Adrenal gland (tissue), 12 donors: ENCODE results near the gene ERBB2. TPM values are rescaled to one million over a fixed set of nuclear protein-coding genes. Genes with fewer than 3 reads are reported as not detected.
"Not testable (repeated sequence)": the region's sequence is repeated elsewhere in the genome, so short reads cannot be mapped to it uniquely, and the experiment has no call there.

Source experiments
- DNase-seq, 7 donors: peaks; one replicate each; pipeline ENCODE4 v3.0.0-alpha.2; 2019 to 2020
- H3K27ac ChIP-seq, 5 donors: fragments of 200-600 bp; sonication (generic) in 4 of 5; 1 replicate in 3 of 5; 2 replicates in 2 of 5; pipeline versions ENCODE4 v1.5.1 to v1.8.0; 2016 to 2020; ENCODE audit warnings: mild to moderate bottlenecking in 1 of 5
- H3K27me3 ChIP-seq: fragments of 200-600 bp; 2 replicates; pipeline ENCODE4 v1.8.0; 2021
- H3K36me3 ChIP-seq, 2 donors: fragments of 200-600 bp; replicated peaks in 1 of 2; 1 replicate in 1 of 2; 2 replicates in 1 of 2; pipeline versions ENCODE4 v1.5.1 to v1.8.0; 2018 to 2022
- H3K4me1 ChIP-seq, 2 donors: fragments of 200-600 bp; replicated peaks in 1 of 2; 1 replicate in 1 of 2; 2 replicates in 1 of 2; pipeline versions ENCODE4 v1.5.1 to v1.8.0; 2018 to 2021
- H3K4me3 ChIP-seq, 4 donors: fragments of 200-600 bp; sonication (generic) in 3 of 4; one replicate each; pipeline ENCODE4 v1.5.1; 2016 to 2018
- H3K9me3 ChIP-seq, 3 donors: fragments of 200-600 bp; sonication (generic) in 1 of 3; replicated peaks in 1 of 3; 1 replicate in 2 of 3; 2 replicates in 1 of 3; pipeline versions ENCODE4 v1.5.1 to v1.8.0; 2016 to 2021
- CTCF ChIP-seq, 6 experiments: fragments of 450-650 bp in 4 of 6; fragments of 200-600 bp in 2 of 6; sonication (generic) in 1 of 6; IDR thresholded peaks; 1 replicate in 5 of 6; 2 replicates in 1 of 6; pipeline versions ENCODE4 v1.5.1 to v1.8.0; 2016 to 2021; ENCODE audit warnings: antibody characterized with exemption in 6 of 6, mild to moderate bottlenecking in 2 of 6, moderate library complexity in 1 of 6
- POLR2A ChIP-seq, 2 donors: fragments of 450-650 bp; IDR thresholded peaks; one replicate each; pipeline ENCODE4 v1.6.1; 2017; ENCODE audit warnings: antibody characterized with exemption in 2 of 2, mild to moderate bottlenecking in 2 of 2, moderate library complexity in 1 of 2
- WGBS, 4 donors: extraction: QIAGEN DNeasy Blood & Tissue Kit in 2 of 4; methylation state at CpG; one replicate each; pipeline versions ENCODE4 v1.1.5 to v1.1.7; 2013 to 2017; 5-methylcytosine and 5-hydroxymethylcytosine counted together
- intact Hi-C, 2 donors: fragments of 100-400 bp; cut with DNase I; formaldehyde crosslinking; loops; one replicate each; pipeline versions ENCODE4 v1.14.1 to v1.15.0; 2022 to 2023
- polyA plus RNA-seq, 3 donors: library from polyadenylated mRNA; stranded (reverse); fragments of 200-250 nt in 2 of 3; fragments of 350-450 nt in 1 of 3; fragmentation: Illumina TruSeq in 1 of 3; extraction: RNeasy Lipid Tissue Mini Kit (QIAGEN cat#74804) in 1 of 3; gene quantifications; one replicate each; pipeline ENCODE4 v1.2.3, GENCODE V29; 2013 to 2014
- total RNA-seq, 9 donors: library from RNA; depleted of rRNA in 4 of 9; stranded (reverse); fragments of >200 nt in 4 of 9; fragments of 120-200 nt in 1 of 9; fragmentation: NEBNext Ultra II Directional in 1 of 9; extraction: Animal tissue kit (Norgen Biotek cat#: 25700) in 1 of 9; gene quantifications; one replicate each; pipeline versions ENCODE4 v1.1.0 to v1.2.4, GENCODE V29; 2013 to 2023
- donor health status: healthy with polysubstance abuse.
- donor health status: Bipolar disorder and iron deficiency.
- donor health status: DM: yes; HTN: yes; CAD: no.
- donor health status: DM: no; HTN: no; CAD: no.
- donor health status: DM: no; HTN: no; CAD: no.
- donor health status: DM: yes; HTN: yes; CAD: no.

ERBB2 gene
- total and polyA plus RNA-seq, 12 donors = 4.8 to 16.9 (median 11.9) TPM

- no peak overlapping the region for H3K4me3 ChIP-seq
- H3K36me3 ChIP-seq = no peaks in the 10 kb centered on the region
- no peaks in the 10 kb centered on the region for H3K4me1 ChIP-seq
- 86 to 91% (median 89%) methylated on average over 13 to 20 of the region's 20 CpGs for WGBS, 4 donors
- H3K27me3 ChIP-seq = no peaks in the 10 kb centered on the region
- intact Hi-C loops = no loop called here
- H3K9me3 ChIP-seq = no peaks in the 10 kb centered on the region
- TF ChIP-seq CTCF (IDR thresholded peaks at IDR 0.05) = no peak
- no peak for TF ChIP-seq POLR2A (IDR thresholded peaks at IDR 0.05)
- no peak overlapping the region for H3K27ac ChIP-seq
- DNase-seq = no peak
Observed at GRCh38 chr17:39709998-39710964, 10.4 kb downstream of the ERBB2 start.

GRCh38 chr17:39711071-39711470 lies 11.2 kb downstream of the ERBB2 start:
- intact Hi-C loops, H3K27ac ChIP-seq, H3K27me3 ChIP-seq, H3K36me3 ChIP-seq, H3K4me3 ChIP-seq, H3K9me3 ChIP-seq, DNase-seq, H3K4me1 ChIP-seq: not testable (repeated sequence)
- WGBS, 4 donors = 87 to 89% (median 89%) methylated on average over 11 of the region's 11 CpGs

- WGBS, 4 donors = 92 to 93% (median 92%) methylated on average over 5 to 10 of the region's 10 CpGs
- no peak overlapping the region for H3K4me3 ChIP-seq
- no peaks in the 10 kb centered on the region for H3K27me3 ChIP-seq
- no peak for TF ChIP-seq CTCF (IDR thresholded peaks at IDR 0.05)
- TF ChIP-seq POLR2A (IDR thresholded peaks at IDR 0.05) = no peak
- H3K4me1 ChIP-seq = no peaks in the 10 kb centered on the region
- no peaks in the 10 kb centered on the region for H3K9me3 ChIP-seq
- H3K27ac ChIP-seq = no peak overlapping the region
- H3K36me3 ChIP-seq = no peaks in the 10 kb centered on the region
- intact Hi-C loops = no loop called here
- no peak for DNase-seq
Observed at GRCh38 chr17:39711851-39712250, 12.0 kb downstream of the ERBB2 start.

- intact Hi-C loops = no loop called here
- no peak for TF ChIP-seq POLR2A (IDR thresholded peaks at IDR 0.05)
- no peak for TF ChIP-seq CTCF (IDR thresholded peaks at IDR 0.05)
- no peaks in the 10 kb centered on the region for H3K4me1 ChIP-seq
- no peak overlapping the region for H3K27ac ChIP-seq
- H3K4me3 ChIP-seq = no peak overlapping the region
- DNase-seq = no peak
- no peaks in the 10 kb centered on the region for H3K36me3 ChIP-seq
- H3K9me3 ChIP-seq = no peaks in the 10 kb centered on the region
- WGBS, 4 donors = 92 to 96% (median 92%) methylated on average over 4 of the region's 4 CpGs
- H3K27me3 ChIP-seq = no peaks in the 10 kb centered on the region
Observed at GRCh38 chr17:39714234-39714633, 14.4 kb downstream of the ERBB2 start.
